SH-SY5Y (cell line): ENCODE data around the gene TLR10.

Experiments used
- GATA2 ChIP-seq: IDR thresholded peaks from 2 replicates; pipeline ENCODE4 v1.6.1; 2011; ENCODE audit warnings: mild to moderate bottlenecking, low read depth, low read length
- GATA3 ChIP-seq: IDR thresholded peaks from 2 replicates; pipeline ENCODE4 v1.6.1; 2011; ENCODE audit warnings: low read depth, mild to moderate bottlenecking, low read length, moderate library complexity

DNA sequence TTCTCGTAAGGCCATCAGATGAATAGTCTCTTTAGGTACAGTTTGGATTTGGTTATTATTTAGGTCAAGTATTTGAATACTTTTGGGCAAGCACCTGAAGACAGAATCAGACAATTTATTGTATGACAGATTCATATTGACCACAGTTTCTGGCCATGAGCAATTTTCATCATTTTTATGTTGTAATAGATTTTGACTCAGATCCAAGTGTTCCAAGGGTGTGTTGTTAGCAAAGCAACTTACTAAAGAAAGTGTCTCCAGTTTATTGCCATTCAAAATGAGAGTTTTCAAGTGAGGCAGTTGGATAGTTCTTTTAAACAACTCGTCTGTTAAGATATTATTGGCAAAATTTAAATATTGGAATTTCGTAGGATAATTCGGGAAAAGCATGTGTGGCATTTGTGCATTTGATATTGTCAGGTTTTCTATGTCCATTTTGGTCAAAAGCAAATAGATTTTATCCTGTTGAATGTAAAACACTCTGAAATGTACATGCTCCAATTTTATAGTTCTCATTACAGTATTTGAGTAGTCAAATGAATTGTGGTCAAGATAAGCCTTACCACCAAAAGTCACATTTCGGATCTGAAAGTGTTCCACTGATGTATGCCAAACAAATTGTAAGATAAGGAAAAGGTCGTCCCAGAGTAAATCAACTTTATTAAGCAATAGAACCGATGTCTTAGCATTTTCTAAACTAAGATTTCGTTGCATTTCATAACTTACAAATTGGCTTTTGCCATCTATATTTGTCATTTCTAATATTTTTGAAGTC lies 8.4 kb downstream of the TLR10 start:
- no peak for TF ChIP-seq GATA3
- no peak for TF ChIP-seq GATA2
